Dedifferentiated amniotic fluid mesenchymal stem cell (primary cell): ENCODE data around the gene TMEM50B.
"Not testable (repeated sequence)": the region's sequence is repeated elsewhere in the genome, so short reads cannot be mapped to it uniquely, and the experiment has no call there.

Experiments
- DNase-seq: peaks from one replicate; pipeline ENCODE4 v3.0.0-alpha.2; 2016; ENCODE audit errors: extremely low spot score

TMEM50B gene

GRCh38 chr21:33428669-33429068 lies 51.1 kb downstream of the TMEM50B start:
- no peak for DNase-seq

GRCh38 chr21:33427051-33427450 lies 52.7 kb downstream of the TMEM50B start:
- DNase-seq: no peak

DNA sequence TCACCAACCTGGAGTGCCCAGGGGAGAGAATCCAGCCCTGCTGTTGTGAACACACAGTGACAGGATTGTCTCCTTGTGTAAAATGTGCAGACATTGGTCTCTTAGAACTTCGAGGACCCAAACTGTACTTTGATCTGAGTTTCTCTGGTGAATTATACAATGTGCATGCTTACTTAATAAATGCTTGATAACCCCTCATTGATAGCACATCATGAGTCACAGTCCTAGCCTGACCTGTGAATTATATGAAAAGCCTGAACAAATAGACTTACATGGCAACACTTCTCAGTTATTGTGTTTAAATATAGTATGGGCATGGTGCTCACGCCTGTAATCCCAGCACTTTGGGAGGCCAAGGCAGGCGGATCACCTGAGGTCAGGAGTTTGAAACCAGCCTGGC lies 53.9 kb downstream of the TMEM50B start:
- DNase-seq: no peak

- DNase-seq: no peak
These were observed 55.6 kb downstream of the TMEM50B start for GRCh38 chr21:33424214-33424613.

DNA sequence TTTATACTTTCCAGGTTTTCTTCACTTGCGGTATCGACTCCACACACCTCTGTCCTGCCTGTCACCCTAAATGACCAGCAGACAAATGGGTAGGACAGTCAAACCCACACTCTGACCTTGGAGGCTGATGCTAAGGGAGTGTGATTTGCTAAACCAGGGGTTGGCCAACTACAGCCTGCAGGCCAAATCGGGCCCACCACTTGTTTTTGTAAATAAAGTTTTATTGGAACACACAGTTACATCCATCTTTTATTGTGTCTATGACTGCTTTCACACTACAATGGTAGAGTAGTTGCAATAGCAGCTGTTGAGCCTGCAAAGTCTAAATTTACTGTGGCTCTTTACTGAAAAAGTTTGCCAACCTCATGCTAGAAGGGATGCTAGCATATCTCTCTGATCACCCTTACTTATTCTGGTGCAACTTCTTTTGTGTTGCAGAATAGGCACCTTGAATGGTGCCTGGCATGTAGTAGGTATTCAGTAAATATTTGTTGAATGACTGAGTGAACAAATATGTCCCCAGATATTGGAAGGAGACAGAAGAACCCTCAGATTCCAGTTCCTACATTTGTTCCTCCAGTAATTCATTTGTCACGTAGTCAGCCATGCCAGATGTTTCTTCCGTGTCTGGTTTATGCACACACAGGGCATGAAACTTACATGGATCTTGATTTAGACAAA lies 57.9 kb downstream of the TMEM50B start:
- DNase-seq: no peak

DNA sequence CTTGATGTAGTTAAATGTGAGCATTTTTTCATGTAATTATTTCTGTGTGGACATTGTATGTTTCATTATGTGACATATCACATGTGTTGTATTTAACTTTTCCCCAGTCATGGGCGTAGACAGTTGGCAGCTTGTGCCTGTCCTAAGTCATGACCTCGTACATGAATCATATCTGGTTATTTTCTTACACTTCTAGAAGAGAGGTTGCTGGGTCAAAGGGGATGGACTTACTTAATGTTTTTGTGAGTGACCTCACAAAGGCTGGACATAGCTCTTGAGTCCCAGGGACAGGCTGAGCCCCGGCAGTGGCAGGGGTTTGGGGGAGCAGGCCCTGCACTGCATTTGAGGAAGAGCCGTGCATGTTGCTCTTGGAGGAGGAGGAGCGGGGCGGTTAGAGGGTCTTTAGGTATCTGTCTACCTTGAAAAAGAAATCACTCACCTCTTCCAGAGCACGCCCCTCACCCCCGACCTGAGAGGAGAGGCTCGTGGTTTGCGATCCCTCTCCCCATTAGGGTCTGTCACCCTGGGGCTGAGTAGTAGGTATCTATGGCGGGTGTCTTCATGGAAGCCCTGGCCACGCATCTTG lies 60.1 kb downstream of the TMEM50B start:
- no peak for DNase-seq

GRCh38 chr21:33418691-33419090 lies 61.1 kb downstream of the TMEM50B start:
- DNase-seq: peak; percentile 16

- no peak for DNase-seq
These were observed 64.8 kb downstream of the TMEM50B start for GRCh38 chr21:33414926-33415325.

GRCh38 chr21:33414068-33414467 lies 65.7 kb downstream of the TMEM50B start:
- no peak for DNase-seq

GRCh38 chr21:33412832-33413519 lies 66.8 kb downstream of the TMEM50B start:
- no peak for DNase-seq

- not testable (repeated sequence) for DNase-seq
These were observed 67.3 kb downstream of the TMEM50B start for GRCh38 chr21:33412439-33412831.

DNA sequence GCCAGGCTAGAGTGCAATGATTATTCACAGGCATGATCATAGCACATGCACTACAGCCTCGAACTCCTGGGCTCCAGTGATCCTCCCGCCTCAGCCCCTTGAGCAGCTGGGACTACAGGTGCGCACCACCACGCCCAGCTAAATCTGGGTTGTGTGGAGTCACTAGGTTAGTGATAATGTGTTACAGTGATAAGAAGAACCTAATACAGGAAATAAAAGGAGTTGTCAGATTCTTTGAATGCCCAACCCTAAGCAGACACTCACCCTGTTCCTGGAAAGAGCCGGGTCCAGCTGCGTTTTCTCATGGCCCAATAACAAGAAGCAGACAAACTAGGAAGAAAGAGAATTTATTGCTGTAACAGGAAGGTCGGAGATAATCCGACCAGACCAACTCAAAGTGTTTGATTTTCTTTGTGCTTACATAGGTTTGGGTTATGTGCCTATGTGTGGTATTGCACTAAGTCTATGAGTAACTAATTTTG lies 67.8 kb downstream of the TMEM50B start:
- DNase-seq: no peak

DNA sequence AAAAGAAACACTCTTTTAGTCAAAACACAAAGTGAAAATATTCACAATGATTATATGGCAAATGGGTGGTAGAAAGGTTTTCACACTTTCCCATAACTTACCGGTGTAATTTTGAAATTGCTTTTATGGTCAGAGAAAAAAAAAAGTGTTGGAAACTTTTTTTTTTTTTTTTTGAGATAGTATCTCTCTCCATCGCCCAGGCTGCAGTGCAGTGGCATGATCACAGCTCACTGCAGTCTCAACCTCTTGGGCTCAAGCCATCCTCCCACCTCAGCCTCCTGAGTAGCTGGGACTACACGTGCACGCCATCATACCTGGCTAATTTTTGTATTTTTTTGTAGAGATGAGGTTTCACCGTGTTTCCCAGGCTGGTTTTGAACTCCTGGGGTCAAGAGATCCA lies 73.3 kb downstream of the TMEM50B start:
- DNase-seq: no peak

DNA sequence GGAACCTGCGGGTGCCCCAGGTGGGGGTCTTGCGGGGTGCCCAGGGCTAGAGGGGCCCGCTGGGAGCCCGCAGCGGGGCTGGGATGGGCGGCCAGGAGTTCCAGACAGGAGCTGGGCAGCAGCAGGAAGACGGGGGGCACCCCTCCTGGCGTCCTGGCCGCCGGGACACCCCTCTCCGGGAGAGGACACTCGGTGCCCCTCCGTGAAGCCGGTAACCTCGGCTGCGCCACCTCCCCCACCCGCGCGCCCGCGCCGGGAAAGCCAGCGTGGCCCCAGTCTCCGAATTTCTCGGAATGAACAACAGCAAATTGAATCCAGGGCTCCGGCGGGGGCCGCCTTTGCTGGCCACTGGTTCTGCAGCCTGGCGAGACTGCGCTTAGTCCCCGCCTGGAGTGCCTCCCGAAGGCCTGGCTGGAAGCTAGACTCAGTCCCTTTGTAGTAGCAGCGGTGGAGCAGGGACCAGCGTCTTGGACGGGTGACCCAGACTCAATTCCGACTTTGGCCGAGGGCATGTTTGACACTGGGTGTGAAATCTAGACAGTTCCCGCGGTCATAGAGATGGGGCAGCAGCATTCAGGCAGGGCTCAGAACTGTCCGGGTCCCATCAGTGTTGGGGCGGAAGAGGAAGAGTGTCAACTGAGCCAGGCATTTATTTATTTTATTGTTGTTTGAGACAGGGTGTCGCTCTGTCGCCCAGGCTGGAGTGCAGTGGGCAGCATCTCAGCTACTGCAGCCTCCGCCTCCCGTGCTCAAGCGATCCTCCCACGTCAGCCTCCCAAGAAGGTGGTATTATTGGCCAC lies 75.8 kb downstream of the TMEM50B start:
- DNase-seq: peak; percentile 41

DNA sequence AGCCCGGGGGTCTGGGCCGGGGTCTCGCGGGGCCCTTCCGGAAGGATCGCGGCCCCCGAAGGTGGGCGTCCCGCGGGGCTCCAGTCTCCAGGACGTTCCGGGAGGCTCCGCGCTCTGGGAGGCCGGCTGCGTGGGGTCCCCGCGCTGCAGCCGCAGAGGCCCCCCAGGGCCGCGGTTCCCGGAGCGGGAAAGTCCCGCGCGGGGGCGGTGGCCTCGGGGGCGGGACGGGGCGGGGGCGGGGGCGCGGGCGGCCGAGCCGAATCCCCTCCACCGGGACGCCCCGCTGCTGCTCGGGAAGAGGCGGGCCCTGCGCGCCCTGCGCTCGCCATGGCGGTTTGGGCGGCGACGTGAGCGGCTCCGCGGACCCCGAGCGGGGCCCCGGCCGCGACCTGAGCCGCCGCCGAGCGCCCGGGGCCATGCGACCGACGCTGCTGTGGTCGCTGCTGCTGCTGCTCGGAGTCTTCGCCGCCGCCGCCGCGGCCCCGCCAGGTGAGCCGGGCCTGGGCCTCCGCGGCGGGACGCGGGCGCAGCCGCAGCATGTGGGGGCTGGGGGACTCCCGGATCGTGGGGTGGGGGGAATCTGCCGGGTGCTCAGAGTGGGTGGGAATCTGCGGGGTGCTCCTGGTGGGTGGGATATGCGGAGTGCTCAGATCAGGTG lies 76.5 kb downstream of the TMEM50B start, which contains the start of gene IFNGR2:
TSS of gene IFNGR2 (plus strand) at position 286 of the 658 bp plus-strand sequence. CDS start at position 417, 131 bp downstream.
- no peak for DNase-seq

- DNase-seq: no peak
These were observed 77.5 kb downstream of the TMEM50B start for GRCh38 chr21:33402001-33402979.

- no peak for DNase-seq
These were observed 78.2 kb downstream of the TMEM50B start for GRCh38 chr21:33401630-33401992.
